Mesendoderm (in vitro differentiated cells): Measurements from ENCODE around the gene HNRNPK.

Source experiments
- DNase-seq: peaks from one replicate; pipeline ENCODE4 v3.0.0; 2013
- H2AK5ac ChIP-seq: 2 replicates; pipeline ENCODE4 v1.6.1; 2013; ENCODE audit warnings: low read length, inconsistent platforms
- H2BK120ac ChIP-seq: 2 replicates; pipeline ENCODE4 v1.6.1; 2013; ENCODE audit warnings: low read depth, mild to moderate bottlenecking, low read length, moderate library complexity, mixed read lengths
- H2BK15ac ChIP-seq: replicated peaks from 2 replicates; pipeline ENCODE4 v1.6.1; 2013; ENCODE audit warnings: low read depth, mild to moderate bottlenecking, moderate library complexity
- H2BK5ac ChIP-seq: 2 replicates; pipeline ENCODE4 v1.6.1; 2013; ENCODE audit warnings: low read length, inconsistent platforms
- H3K18ac ChIP-seq: 2 replicates; pipeline ENCODE4 v1.6.1; 2013; ENCODE audit warnings: mild to moderate bottlenecking, low read length, mixed read lengths
- H3K23ac ChIP-seq: one replicate; pipeline ENCODE4 v1.6.1; 2013; ENCODE audit warnings: low read length
- H3K27ac ChIP-seq: 2 replicates; pipeline ENCODE4 v1.5.1; 2013; ENCODE audit warnings: low read depth, mild to moderate bottlenecking, inconsistent platforms, low read length, moderate library complexity
- H3K27me3 ChIP-seq: 2 replicates; pipeline ENCODE4 v1.6.1; 2013; ENCODE audit warnings: low read length, control low read depth, mild to moderate bottlenecking, inconsistent platforms; ENCODE audit not compliant: insufficient read depth, poor library complexity
- H3K36me3 ChIP-seq: 2 replicates; pipeline ENCODE4 v1.6.1; 2013; ENCODE audit warnings: low read length, inconsistent platforms; ENCODE audit not compliant: control insufficient read depth, insufficient read depth
- H3K4ac ChIP-seq: one replicate; pipeline ENCODE4 v1.6.1; 2013; ENCODE audit warnings: low read depth, mild to moderate bottlenecking, low read length, moderate library complexity
- H3K4me1 ChIP-seq: 2 replicates; pipeline ENCODE4 v1.6.1; 2013; ENCODE audit warnings: low read depth, low read length, inconsistent platforms; ENCODE audit not compliant: control insufficient read depth
- H3K4me2 ChIP-seq: 2 replicates; pipeline ENCODE4 v1.6.1; 2013; ENCODE audit warnings: low read length
- H3K4me3 ChIP-seq: 2 replicates; pipeline ENCODE4 v1.5.1; 2013; ENCODE audit warnings: mild to moderate bottlenecking, low read length
- H3K56ac ChIP-seq: one replicate; pipeline ENCODE4 v1.6.1; 2013; ENCODE audit warnings: low read length
- H3K79me1 ChIP-seq: 2 replicates; pipeline ENCODE4 v1.6.1; 2013; ENCODE audit warnings: low read length, inconsistent platforms
- H3K79me2 ChIP-seq: 2 replicates; pipeline ENCODE4 v1.6.1; 2013; ENCODE audit warnings: mild to moderate bottlenecking, low read length; ENCODE audit not compliant: control insufficient read depth, insufficient read depth
- H3K9ac ChIP-seq: 2 replicates; pipeline ENCODE4 v1.6.1; 2013; ENCODE audit warnings: low read length, inconsistent platforms
- H4K5ac ChIP-seq: one replicate; pipeline ENCODE4 v1.6.1; 2013; ENCODE audit warnings: low read length
- H4K8ac ChIP-seq: one replicate; pipeline ENCODE4 v1.6.1; 2013; ENCODE audit warnings: low read depth, mild to moderate bottlenecking, control low read depth, low read length, moderate library complexity
- WGBS: extraction: QIAGEN DNeasy Blood & Tissue Kit; methylation state at CpG from one replicate; pipeline ENCODE4 v1.1.7; 2013; ENCODE audit warnings: low lambda C conversion rate, missing lambda C conversion rate; ENCODE audit not compliant: insufficient coverage; ENCODE audit errors: extremely low coverage; 5-methylcytosine and 5-hydroxymethylcytosine counted together

Gene HNRNPK

GRCh38 chr9:84001621-84002020 is 21.6 kb upstream of the HNRNPK start:
- H3K9ac ChIP-seq = no peak overlapping the region
- H3K4ac ChIP-seq = no peak overlapping the region
- H2BK120ac ChIP-seq = no peak overlapping the region
- no peak overlapping the region for H3K4me3 ChIP-seq
- H4K5ac ChIP-seq = no peak overlapping the region
- no peak overlapping the region for H3K4me2 ChIP-seq
- no peaks in the 10 kb centered on the region for H3K79me2 ChIP-seq
- H3K23ac ChIP-seq = no peak overlapping the region
- peaks cover 2% of the 10 kb centered on the region for H3K79me1 ChIP-seq
- no CpG with 5 or more reads among the region's 2 CpGs for WGBS
- H3K27ac ChIP-seq = no peak overlapping the region
- H3K27me3 ChIP-seq = no peaks in the 10 kb centered on the region
- H3K18ac ChIP-seq = no peak overlapping the region
- no peaks in the 10 kb centered on the region for H3K36me3 ChIP-seq
- H2BK5ac ChIP-seq = no peak overlapping the region
- H3K56ac ChIP-seq = no peak overlapping the region
- no peak overlapping the region for H2BK15ac ChIP-seq
- H4K8ac ChIP-seq = no peak overlapping the region
- H3K4me1 ChIP-seq = no peaks in the 10 kb centered on the region
- no peak for DNase-seq
- H2AK5ac ChIP-seq = no peak overlapping the region

GRCh38 chr9:84000186-84000585 is 20.2 kb upstream of the HNRNPK start:
- Histone ChIP-seq H3K79me1 (peaks cover 5% of the 10 kb centered on the region), H3K4me3 (no peak overlapping the region), H3K36me3 (no peaks in the 10 kb centered on the region)

GRCh38 chr9:83999141-83999918 is 19.3 kb upstream of the HNRNPK start:
- Histone ChIP-seq H3K4ac (no peak overlapping the region), H3K36me3 (no peaks in the 10 kb centered on the region), H3K9ac (no peak overlapping the region), H3K56ac (no peak overlapping the region), H2AK5ac (no peak overlapping the region), H4K5ac (no peak overlapping the region), H3K18ac (no peak overlapping the region), H4K8ac (no peak overlapping the region), H3K4me3 (no peak overlapping the region), H3K23ac (no peak overlapping the region), H3K79me1 (peaks cover 7% of the 10 kb centered on the region), H3K4me1 (no peaks in the 10 kb centered on the region), H3K27me3 (no peaks in the 10 kb centered on the region), H2BK15ac (no peak overlapping the region), H3K27ac (no peak overlapping the region), H3K79me2 (peaks cover 5% of the 10 kb centered on the region), H2BK120ac (no peak overlapping the region), H3K4me2 (no peak overlapping the region), H2BK5ac (no peak overlapping the region)
- no peak for DNase-seq
- no CpG with 5 or more reads among the region's 2 CpGs for WGBS

More at GRCh38 chr9:84000186-84000585, 20.2 kb upstream of the HNRNPK start:
- H2BK5ac ChIP-seq = no peak overlapping the region
- H3K23ac ChIP-seq = no peak overlapping the region
- H3K18ac ChIP-seq = no peak overlapping the region
- no peak overlapping the region for H3K27ac ChIP-seq
- no peak overlapping the region for H4K5ac ChIP-seq
- H3K27me3 ChIP-seq = no peaks in the 10 kb centered on the region
- H3K9ac ChIP-seq = no peak overlapping the region
- no peak overlapping the region for H2AK5ac ChIP-seq
- no peak for DNase-seq
- no CpG with 5 or more reads among the region's 3 CpGs for WGBS
- no peaks in the 10 kb centered on the region for H3K4me1 ChIP-seq
- no peak overlapping the region for H4K8ac ChIP-seq
- H2BK15ac ChIP-seq = no peak overlapping the region
- no peak overlapping the region for H2BK120ac ChIP-seq
- peaks cover 4% of the 10 kb centered on the region for H3K79me2 ChIP-seq
- no peak overlapping the region for H3K4me2 ChIP-seq
- no peak overlapping the region for H3K4ac ChIP-seq
- no peak overlapping the region for H3K56ac ChIP-seq

GRCh38 chr9:83996126-83996525 is 16.1 kb upstream of the HNRNPK start:
- H3K79me1 ChIP-seq = peaks cover 7% of the 10 kb centered on the region
- no peaks in the 10 kb centered on the region for H3K36me3 ChIP-seq
- H3K4me1 ChIP-seq = no peaks in the 10 kb centered on the region
- no peak overlapping the region for H3K27ac ChIP-seq
- no peak overlapping the region for H2AK5ac ChIP-seq
- H3K27me3 ChIP-seq = no peaks in the 10 kb centered on the region
- no peak overlapping the region for H3K18ac ChIP-seq
- no peak overlapping the region for H3K4me2 ChIP-seq
- WGBS = no CpG with 5 or more reads among the region's 4 CpGs
- no peak overlapping the region for H3K9ac ChIP-seq
- no peak overlapping the region for H2BK120ac ChIP-seq
- no peak overlapping the region for H3K56ac ChIP-seq
- H4K8ac ChIP-seq = no peak overlapping the region
- H3K4ac ChIP-seq = no peak overlapping the region
- DNase-seq = no peak
- no peak overlapping the region for H2BK5ac ChIP-seq
- peaks cover 9% of the 10 kb centered on the region for H3K79me2 ChIP-seq
- no peak overlapping the region for H2BK15ac ChIP-seq
- H3K4me3 ChIP-seq = no peak overlapping the region
- H4K5ac ChIP-seq = no peak overlapping the region
- no peak overlapping the region for H3K23ac ChIP-seq

DNA sequence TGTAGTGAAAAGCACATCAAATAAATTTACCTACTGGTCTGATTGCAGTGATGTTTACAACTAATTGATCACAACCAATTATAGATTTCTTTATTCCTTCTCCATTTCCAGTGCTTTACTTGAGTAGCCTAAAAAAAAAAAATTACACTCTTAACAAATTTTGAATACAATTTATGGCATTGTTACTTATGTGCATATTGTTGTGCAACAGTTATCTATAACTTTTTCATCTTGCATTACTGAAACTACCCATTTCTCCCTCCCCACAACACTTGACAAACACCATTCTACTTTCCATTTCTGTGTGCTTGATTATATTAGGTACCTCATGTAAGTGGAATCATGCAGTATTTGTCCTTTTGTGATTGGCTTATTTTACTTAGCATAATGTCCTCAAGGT is 12.9 kb upstream of the HNRNPK start:
- no peak overlapping the region for H3K18ac ChIP-seq
- no peak overlapping the region for H3K23ac ChIP-seq
- no peak for DNase-seq
- H2AK5ac ChIP-seq = no peak overlapping the region
- no peak overlapping the region for H2BK15ac ChIP-seq
- no peak overlapping the region for H4K5ac ChIP-seq
- H2BK120ac ChIP-seq = no peak overlapping the region
- H3K9ac ChIP-seq = no peak overlapping the region
- H3K27ac ChIP-seq = no peak overlapping the region
- H3K4ac ChIP-seq = no peak overlapping the region
- peaks cover 13% of the 10 kb centered on the region for H3K79me2 ChIP-seq
- no peak overlapping the region for H3K4me2 ChIP-seq
- H3K4me3 ChIP-seq = no peak overlapping the region
- peaks cover 7% of the 10 kb centered on the region for H3K79me1 ChIP-seq
- no peaks in the 10 kb centered on the region for H3K27me3 ChIP-seq
- H4K8ac ChIP-seq = no peak overlapping the region
- no peaks in the 10 kb centered on the region for H3K36me3 ChIP-seq
- H2BK5ac ChIP-seq = no peak overlapping the region
- no peak overlapping the region for H3K56ac ChIP-seq
- no peaks in the 10 kb centered on the region for H3K4me1 ChIP-seq

GRCh38 chr9:83992407-83992806 is 12.4 kb upstream of the HNRNPK start:
- H3K4ac ChIP-seq = no peak overlapping the region
- no peak overlapping the region for H2AK5ac ChIP-seq
- H3K36me3 ChIP-seq = no peaks in the 10 kb centered on the region
- no CpG with 5 or more reads among the region's 1 CpG for WGBS
- H3K9ac ChIP-seq = no peak overlapping the region
- no peak overlapping the region for H2BK120ac ChIP-seq
- no peak overlapping the region for H3K56ac ChIP-seq
- no peak overlapping the region for H2BK15ac ChIP-seq
- H3K27ac ChIP-seq = no peak overlapping the region
- no peak for DNase-seq
- no peaks in the 10 kb centered on the region for H3K4me1 ChIP-seq
- no peak overlapping the region for H4K8ac ChIP-seq
- H3K79me2 ChIP-seq = peaks cover 17% of the 10 kb centered on the region
- no peaks in the 10 kb centered on the region for H3K27me3 ChIP-seq
- H3K4me2 ChIP-seq = no peak overlapping the region
- no peak overlapping the region for H3K18ac ChIP-seq
- no peak overlapping the region for H3K4me3 ChIP-seq
- H4K5ac ChIP-seq = no peak overlapping the region
- H3K79me1 ChIP-seq = peaks cover 5% of the 10 kb centered on the region
- no peak overlapping the region for H2BK5ac ChIP-seq
- no peak overlapping the region for H3K23ac ChIP-seq
